HG03039 (cell line): ENCODE data around the gene PTPN12.
"Not testable (repeated sequence)": the region's sequence is repeated elsewhere in the genome, so short reads cannot be mapped to it uniquely, and the experiment has no call there.

Experiments used
- ATAC-seq: cut with Tn5 transposase; IDR thresholded peaks from one replicate; pipeline ENCODE4 v1.9.1; 2021; ENCODE audit warnings: mild to moderate bottlenecking, moderate library complexity; ENCODE audit not compliant: unreplicated experiment

The PTPN12 gene

GRCh38 chr7:77537778-77538280, 734 bp downstream of the PTPN12 start:
- ATAC-seq = no peak

DNA sequence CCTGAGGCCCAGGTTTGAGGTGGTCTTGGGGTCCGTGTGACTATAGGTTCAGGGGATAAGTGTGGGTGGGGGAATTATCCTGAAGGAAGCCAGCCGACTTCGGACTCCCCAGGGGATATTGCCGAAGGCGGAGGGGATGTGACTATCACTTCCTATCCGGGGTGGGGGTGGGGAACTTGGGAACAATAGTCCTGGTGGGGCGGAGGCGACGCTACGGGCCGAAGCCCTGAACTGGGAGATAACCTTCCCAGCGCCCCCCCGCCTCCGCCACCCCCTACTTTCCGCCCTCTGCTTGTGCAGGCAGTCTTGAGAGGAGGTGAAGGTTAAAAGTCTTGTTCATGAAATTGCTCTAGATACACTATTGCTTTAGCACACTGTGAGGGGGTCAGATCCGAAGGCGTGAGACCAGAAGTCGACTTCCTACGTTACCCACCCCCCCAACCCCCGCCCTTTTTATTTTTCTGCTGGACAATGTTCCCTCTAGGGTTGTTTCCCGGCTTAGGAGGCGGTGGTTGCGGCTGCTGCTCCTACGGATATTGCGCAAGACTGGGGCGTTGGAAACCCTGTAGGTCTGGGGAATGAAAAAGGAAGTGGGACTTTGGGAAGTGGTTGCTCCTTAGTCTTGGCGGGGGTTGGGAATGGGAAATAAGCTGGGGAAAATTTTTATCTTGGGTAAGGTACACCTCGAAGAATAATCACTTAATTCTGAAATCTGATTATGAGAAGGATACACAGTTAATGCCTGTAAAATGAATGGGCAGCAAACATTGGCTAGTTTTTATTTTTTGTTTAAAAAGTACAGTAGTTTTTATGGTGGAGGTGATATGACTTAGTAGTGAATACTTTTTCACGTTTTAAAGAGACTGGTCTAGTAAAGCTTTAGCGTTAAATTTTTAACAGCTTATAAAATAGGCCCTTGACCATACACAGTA, 1.5 kb downstream of the PTPN12 start:
- no peak for ATAC-seq

DNA sequence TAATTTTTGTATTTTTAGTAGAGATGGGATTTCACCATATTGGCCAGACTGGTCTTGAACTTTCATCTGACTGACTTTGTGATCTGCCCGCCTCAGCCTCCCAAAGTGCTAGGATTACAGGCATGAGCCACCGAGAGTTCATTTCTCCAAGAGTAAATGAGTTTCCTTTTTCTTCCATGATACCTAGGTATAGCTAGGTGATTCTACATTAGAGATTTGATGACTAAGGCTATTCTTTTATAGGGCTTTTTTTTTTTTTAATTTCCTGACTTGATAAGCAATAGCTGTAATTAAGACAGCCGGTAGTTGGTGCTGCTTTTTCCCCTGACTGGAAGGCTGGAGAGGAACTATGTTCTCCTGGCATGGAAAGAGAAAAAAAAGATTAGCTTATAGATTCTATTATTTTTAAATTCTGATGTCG, 3.3 kb downstream of the PTPN12 start:
- ATAC-seq = no peak

DNA sequence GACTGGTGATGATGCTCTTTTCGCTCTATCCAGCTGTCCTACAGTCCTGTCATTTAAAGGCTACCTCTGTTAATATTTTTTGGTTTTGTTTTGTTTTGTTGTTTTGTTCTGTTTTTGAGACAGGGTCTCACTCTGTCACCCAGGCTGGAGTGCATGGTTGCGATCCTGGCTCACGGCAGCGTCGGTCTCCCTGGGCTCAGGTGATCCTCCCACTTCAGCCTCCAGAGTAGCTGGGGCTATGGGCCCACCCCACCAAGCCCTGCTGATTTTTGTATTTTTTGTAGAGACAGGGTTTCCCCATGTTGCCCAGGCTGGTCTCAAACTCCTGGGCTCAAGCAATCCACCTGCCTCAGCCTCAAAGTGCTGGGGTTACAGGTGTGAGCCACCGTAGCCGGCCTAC, 3.9 kb downstream of the PTPN12 start:
- not testable (repeated sequence) for ATAC-seq

- ATAC-seq = no peak
Measured at GRCh38 chr7:77542409-77542808, 5.3 kb downstream of the PTPN12 start.

GRCh38 chr7:77542895-77543294, 5.8 kb downstream of the PTPN12 start:
- ATAC-seq = no peak

DNA sequence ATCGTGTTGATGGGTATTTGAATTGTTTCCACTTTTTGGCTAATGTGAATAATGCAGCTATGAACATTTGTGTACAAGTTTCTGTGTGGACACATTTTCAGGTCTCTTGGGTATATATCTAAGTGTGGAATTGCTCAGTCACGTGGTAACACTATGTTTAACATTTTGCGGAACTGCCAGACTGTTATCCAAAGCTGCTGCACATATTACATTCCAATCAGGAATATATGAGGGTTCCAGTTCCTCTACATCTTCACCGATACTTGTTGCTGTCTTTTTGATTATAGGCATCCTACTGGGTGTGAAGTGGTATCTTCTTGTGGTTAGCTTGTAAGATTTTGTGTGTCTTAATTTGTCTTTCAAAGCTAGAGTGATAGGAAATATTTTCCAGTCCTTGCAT, 6.8 kb downstream of the PTPN12 start:
- ATAC-seq = no peak

DNA sequence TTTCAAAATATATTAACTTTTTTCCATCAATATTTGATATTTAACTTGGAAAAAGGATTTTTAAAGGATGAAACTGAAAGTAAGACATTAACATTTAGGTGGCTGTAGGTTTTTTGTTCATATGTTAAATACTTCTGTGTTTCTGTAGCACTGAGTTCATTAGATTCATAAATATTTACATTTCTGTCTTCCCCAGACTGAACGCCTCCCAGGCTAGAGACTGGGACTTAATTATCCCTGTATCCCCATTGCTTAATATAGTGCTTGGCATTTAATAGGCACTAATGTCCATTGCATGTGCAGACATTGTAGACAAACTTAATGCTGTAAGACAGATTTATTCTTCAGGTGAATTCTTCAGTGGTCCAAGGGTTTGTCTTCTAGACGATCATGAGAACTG, 7.4 kb downstream of the PTPN12 start:
- ATAC-seq = no peak

DNA sequence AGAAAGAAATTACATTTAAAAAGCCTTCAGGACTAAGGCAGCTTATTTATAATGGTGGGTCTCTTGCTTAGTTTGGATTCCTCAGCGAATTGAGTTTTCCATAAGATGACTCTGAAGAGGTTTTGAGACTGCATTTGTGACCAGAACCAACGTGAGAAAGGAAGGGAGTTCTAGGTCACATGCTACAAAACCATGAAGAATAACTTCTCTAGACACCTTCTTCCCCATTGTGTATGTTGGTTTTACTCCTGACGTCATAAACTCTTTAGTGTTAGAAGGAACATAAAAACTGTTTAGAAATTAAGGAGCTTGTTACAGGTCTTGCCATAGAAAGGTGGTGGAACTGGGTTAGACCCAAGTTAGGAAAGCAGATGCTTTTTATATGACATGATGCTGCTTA, 11.1 kb downstream of the PTPN12 start:
- ATAC-seq = no peak

DNA sequence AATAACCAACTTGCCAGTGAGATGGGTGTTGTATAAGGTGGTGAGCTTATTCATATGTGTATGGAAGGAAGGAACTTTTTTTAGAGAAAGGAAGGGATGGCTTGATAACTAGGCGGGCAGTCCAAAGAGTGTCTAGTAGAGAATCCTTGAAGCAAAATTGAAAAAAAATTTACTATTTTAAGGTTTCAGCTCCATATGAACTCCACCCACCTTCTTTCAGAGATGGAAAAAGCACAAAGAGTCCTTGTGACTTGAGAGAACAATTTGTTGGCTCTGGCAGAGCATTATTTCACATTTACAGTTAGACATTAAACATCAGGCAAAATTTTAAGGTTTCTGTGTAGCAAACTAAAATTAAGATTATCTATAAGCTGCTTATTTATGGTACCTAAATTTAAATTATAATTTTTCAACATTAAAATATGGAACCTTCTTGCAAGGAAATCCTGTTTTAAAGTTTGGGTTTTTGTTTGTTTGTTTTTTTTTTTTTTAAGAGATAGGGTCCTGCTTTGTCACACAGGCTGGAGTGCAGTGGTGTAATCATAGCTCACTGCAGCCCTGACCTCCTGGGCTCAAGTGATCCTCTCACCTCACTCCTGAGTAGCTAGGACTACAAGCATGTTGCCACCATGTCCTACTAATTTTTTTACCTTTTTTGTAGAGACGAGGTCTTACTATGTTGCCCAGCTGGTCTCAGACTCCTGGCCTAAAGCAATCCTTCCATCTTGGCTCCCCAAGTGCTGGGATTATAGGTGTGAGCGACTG, 12.2 kb downstream of the PTPN12 start:
- ATAC-seq = no peak

DNA sequence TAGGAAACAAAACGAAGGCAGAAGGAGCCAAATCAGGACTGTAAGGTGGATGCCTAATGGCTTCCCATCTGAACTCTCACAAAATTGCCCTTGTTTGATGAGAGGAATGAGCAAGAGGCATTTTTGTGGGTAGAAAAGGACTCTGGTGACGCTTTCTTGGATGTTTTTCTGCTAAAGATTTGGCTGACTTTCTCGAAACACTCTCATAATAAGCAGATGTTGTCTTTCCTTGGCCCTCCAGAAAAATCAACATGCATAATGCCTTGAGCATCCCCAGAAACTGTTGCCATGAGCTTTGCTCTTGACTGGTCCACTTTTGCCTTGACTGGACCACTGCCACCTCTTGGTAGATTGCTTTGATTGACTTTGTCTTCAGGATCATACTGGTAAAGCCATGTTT, 13.5 kb downstream of the PTPN12 start:
- ATAC-seq = no peak

- no peak for ATAC-seq
Measured at GRCh38 chr7:77553123-77553522, 16.0 kb downstream of the PTPN12 start.

DNA sequence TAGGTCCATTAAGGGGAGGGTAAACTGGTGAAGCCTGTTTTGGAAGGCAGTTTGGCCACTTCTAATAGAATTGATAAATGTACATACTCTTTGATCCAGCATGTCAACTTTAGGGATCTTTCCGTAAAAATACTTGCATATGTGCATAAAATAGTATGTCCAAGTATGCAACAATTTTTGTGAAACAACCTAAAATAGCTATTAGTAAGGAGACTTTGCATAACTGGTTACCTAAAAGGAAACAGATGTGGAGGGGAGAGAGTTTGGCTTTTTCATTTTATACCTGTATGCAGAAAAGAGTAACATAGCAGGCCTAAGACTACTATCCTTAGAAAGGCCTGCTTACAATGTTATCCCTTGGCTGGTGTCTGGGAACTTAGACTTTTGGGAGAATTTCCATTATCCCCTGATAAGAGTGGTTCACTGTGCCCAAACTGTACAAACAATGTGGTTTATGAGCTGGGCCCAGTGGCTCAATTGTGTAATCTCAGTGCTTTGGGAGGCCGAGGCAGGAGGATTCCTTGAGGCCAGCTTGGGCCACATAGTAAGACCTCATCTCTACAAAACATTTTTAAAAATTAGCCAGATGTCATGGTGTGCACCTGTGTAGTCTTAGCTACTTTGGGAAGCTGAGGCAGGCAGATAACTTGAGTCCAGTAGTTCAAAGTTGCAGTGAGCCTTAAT, 21.3 kb downstream of the PTPN12 start:
- no peak for ATAC-seq

DNA sequence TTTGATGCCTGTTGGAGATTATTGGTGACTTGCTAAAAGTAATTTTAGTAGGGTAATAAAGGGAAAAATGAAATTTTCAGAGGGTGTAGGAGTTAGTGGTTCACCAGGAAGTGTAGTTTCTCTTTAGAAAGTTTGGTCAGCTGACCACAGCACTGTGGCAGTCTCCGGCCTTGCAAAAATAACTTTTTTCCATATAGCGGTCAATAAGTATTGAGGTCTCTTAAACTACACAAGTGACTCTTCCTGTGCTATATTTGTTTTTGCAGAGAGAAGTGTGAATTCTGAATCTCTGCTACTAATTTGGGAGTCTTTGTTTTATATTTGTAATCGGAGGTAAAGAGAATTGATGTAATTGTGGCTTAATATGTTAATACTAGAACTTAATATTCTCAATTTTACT, 24.3 kb downstream of the PTPN12 start:
- peak; percentile 77 for ATAC-seq

DNA sequence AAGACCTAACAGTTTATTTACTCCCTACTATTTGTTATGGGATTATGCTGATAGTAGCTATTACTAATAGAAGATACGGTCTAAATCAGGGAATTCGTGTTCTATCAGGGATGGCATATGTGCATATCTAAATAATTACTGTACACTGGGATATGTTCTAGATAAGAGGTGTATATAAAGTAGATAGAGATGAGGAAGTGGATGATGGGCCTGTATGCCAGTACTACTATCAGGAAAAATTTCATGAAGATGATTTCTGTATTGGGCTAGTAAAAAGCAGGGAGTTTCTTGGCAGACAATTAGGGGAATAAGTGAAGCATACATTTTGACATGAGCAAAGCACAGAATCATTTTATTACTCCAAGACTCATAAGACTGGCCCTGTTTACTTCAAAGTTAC, 26.2 kb downstream of the PTPN12 start:
- ATAC-seq = no peak

DNA sequence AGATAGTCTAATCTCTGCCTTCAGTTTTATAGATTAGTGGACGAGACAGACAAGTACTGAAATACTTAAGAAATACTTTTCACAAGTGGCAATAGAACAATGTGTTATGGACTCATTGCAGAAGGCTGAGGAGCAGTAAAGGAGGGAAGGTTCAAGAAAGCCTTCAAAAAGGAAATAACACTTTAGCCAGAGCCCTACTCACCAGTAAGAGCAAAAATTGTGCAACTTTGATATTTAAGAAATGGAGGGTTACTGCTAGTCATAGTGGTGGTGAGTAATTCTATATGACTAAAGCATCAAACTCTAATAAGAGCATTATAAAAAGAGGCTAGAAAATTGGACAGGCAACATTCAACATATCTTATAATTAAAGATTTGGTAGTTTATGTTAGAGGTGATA, 28.8 kb downstream of the PTPN12 start:
- no peak for ATAC-seq

DNA sequence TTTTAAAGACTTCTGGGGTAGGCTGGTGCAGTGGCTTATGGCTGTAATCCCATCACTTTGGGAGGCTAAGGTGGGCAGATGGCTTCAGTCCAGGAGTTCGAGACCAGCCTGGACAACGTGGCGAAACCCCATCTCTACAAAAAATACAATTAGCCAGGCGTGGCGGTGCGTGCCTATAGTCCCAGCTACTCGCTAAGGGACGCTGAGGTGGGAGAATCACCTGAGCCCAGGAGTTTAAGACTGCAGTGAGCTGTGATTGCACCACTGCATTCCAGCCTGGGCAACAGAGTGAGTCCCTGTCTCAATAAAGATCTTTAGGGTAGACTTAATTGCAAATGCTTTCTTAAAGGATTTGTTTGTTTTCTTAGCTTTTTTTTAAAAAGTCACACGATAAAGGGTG, 29.3 kb downstream of the PTPN12 start:
- no peak for ATAC-seq

DNA sequence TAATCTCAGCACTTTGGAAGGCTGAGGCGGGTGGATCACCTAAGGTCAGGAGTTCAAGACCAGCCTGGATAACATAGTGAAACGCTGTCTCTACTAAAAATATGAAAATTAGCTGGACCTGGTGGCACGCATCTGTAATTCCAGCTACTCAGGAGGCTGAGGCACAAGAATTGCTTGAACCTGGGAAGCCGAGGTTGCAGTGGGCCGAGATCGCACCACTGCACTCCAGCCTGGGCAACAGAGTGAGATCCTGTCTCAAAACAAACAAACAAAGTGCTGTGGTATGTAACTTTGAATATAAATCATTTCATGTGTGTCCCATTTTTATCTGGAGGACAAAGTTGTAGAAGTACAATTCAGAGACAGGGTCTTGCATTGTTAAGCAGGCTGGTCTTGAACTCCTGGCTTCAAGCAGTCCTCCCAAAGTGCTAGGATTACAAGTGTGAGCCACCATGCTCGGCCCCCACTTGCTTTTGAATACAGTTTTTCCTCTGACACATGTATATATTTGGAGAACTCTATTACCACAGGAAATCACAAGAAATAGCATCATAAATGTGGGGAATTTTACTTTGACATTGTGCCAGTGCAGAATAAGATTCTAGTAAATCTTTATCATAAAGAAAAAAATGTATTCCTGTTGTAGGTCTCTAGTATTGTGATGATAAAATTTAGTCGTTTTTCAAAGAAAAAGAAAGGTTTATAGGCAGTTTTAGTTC, 32.6 kb downstream of the PTPN12 start:
- no peak for ATAC-seq

DNA sequence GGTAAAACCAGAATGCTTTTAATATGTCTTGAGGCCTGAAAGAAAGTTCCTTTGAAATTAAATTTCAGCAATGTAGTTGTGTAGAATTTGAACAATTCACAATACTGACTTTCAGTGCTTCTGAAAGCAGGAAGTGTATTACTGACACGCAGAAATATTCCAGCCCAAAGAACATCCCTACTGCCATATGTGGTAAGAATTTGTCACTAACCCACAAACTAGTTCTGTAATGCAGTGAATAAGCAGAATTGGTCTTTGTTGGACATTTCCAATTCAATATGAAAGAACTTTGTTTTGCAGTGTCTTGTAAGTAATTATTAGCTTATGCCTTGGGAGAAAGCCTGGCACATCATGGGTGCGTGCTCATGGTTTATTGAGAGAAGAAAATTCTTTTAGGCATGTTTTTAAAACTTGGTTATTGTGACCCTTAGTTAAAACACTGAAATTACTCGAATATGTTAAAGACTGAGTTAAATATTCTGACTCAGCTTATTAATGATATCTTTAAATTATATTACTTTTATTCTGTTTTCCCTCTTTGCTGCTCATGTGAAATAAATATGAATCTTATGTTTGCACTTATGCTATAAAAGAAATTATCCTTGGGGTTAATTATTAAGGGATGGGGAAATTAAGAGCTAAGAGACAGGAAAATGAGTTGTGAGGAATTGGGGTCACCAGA, 33.4 kb downstream of the PTPN12 start:
- ATAC-seq = no peak

DNA sequence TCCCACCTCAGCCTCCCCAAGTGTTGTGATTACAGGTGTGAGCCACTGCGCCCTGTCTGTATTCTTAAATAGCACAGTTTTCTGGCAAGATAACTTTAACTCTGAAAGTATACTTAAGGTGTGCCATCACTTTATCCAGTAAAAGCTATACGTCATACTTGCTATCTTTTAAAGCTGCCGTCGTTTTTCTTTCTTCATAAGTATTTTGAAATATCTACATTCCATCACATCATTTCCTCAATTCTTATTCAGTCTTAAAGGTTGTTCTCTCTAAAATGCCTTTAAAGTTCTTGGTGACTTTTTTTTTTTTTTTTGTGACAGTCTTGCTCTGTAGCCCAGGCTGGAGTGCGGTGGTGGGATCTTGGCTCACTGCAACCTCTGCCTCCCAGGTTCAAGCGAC, 34.7 kb downstream of the PTPN12 start:
- no peak for ATAC-seq
